Measurements from ENCODE around the gene SAMHD1. TPM values are rescaled to one million over a fixed set of nuclear protein-coding genes. Genes with fewer than 3 reads are reported as not detected.

SAMHD1 gene
- total and polyA plus RNA-seq, 2 of the 8 experiments (the other 6 are each of a cell fraction or from before 2014, with no cell fraction given), result 22.0 to 37.1 TPM

DNA sequence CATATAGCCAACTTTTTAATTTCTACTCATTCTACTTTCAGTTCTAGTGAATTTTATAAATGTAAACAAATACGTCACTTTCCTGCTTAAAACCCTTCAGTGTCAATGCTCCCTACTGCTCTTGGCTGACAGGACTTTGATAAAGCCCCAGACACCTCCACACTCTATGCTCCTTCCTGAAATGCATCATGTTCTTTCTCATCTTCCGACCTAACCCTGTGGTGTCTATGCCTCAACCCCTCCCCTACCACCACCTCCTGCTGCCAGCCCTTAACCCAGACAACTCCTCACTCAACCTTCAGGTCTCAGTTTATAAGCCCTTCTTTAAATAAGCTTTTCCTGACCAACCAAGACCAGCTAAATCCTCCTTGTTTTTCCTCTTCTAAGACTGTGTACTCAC lies 56.5 kb downstream of the SAMHD1 start:
- Histone ChIP-seq H3K4me2 (ENCODE audit: insufficient read depth in 1 of 2, low read depth in 2 of 2, low read length in 2 of 2) (no peak overlapping the region), H4K5ac (ENCODE audit: insufficient read length, low read depth, low read length) (no peak overlapping the region), H3K23me2 (ENCODE audit: low read depth, low read length) (no peaks in the 10 kb centered on the region), H3K79me2 (ENCODE audit: control insufficient read depth in 1 of 2, insufficient read depth in 2 of 2, low read length in 2 of 2) (no peaks in the 10 kb centered on the region), H3K56ac (replicated peaks; ENCODE audit: insufficient read length, low read depth, low read length) (no peak overlapping the region), H4K20me1 (replicated peaks in 1 of 2; ENCODE audit: control insufficient read depth in 1 of 2, insufficient read depth in 2 of 2, low read length in 2 of 2) (peaks cover 0 to 2% of the 10 kb centered on the region in 2 experiments), H2BK120ac (replicated peaks; ENCODE audit: low read depth, low read length) (no peak overlapping the region), H3K4me3 (ENCODE audit: extremely low read depth in 1 of 4, insufficient read depth in 2 of 4, low read depth in 3 of 4, low read length in 4 of 4) (no peak overlapping the region), H2AFZ (ENCODE audit: low read length) (no peak overlapping the region), H3K9ac (replicated peaks in 1 of 4; ENCODE audit: extremely low read depth in 1 of 4, low read depth in 3 of 4, low read length in 3 of 4) (no peak overlapping the region), H3K23ac (ENCODE audit: insufficient read length) (no peak overlapping the region), H3K27me3 (replicated peaks in 1 of 4; ENCODE audit: control insufficient read depth in 3 of 4, extremely low read depth in 1 of 4, insufficient read depth in 3 of 4, low read length in 3 of 4) (no peaks in the 10 kb centered on the region), H3K14ac (ENCODE audit: insufficient read length) (no peak overlapping the region), H3K4ac (replicated peaks; ENCODE audit: insufficient read length, low read depth, low read length) (no peak overlapping the region), H4K8ac (ENCODE audit: extremely low read depth, insufficient read depth, low read length) (no peak overlapping the region), H3K36me3 (ENCODE audit: control insufficient read depth in 2 of 4, insufficient read depth in 4 of 4, low read length in 3 of 4) (peaks cover 0 to 51% (median 10%) of the 10 kb centered on the region in 4 experiments; a peak in 5 of 8 replicates), H4K91ac (replicated peaks; ENCODE audit: insufficient read length, low read length) (no peak overlapping the region), H3K4me1 (replicated peaks in 1 of 4; ENCODE audit: control insufficient read depth in 3 of 4, insufficient read depth in 4 of 4, low read length in 3 of 4) (no peaks in the 10 kb centered on the region), H2BK15ac (ENCODE audit: low read length) (no peak overlapping the region), H3K79me1 (ENCODE audit: low read depth, low read length) (no peaks in the 10 kb centered on the region), H2BK5ac (ENCODE audit: low read depth, low read length) (no peak overlapping the region), H2BK20ac (ENCODE audit: low read length) (no peak overlapping the region), H2AK5ac (ENCODE audit: low read depth, low read length) (no peak overlapping the region), H3K27ac (ENCODE audit: low read depth, low read length) (no peak overlapping the region), H3K9me3 (ENCODE audit: insufficient read depth in 2 of 2, low read depth in 1 of 2, low read length in 1 of 2) (no peaks in the 10 kb centered on the region), H2BK12ac (ENCODE audit: low read depth, low read length) (no peak overlapping the region), H3K18ac (ENCODE audit: extremely low read depth, low read length) (no peak overlapping the region)
- POLR2A ChIA-PET (ENCODE audit: partially characterized antibody), result no interaction called here
- DNase-seq (ENCODE audit: low read depth in 1 of 2, low spot score in 2 of 2), result no peak
- WGBS, 2 experiments (ENCODE audit: extremely low coverage in 1 of 2, insufficient coverage in 1 of 2, insufficient read length in 1 of 2, insufficient replicate concordance in 2 of 2, low coverage in 1 of 2, low lambda C conversion rate in 2 of 2, missing lambda C conversion rate in 1 of 2), result 85% methylated on average over 2 of the region's 2 CpGs; no CpG with 5 or more reads in 1 of the 2 experiments
- CTCF ChIA-PET (ENCODE audit: partially characterized antibody), result interaction anchor here (0.9 to 1.5 kb wide), 2 partner anchors 24 to 34 kb away, joined by 3 to 4 read pairs; no protein-coding TSS in a partner anchor
- TF ChIP-seq KDM1A (IDR thresholded peaks at IDR 0.05; ENCODE audit: borderline replicate concordance, low read length) (no peak), RNF2 (IDR thresholded peaks at IDR 0.05; ENCODE audit: borderline replicate concordance, low read depth, low read length, missing control alignments, poor library complexity, severe bottlenecking) (no peak), KDM4A (IDR thresholded peaks at IDR 0.05; ENCODE audit: low read depth, low read length, severe bottlenecking) (no peak)
- no peak for FAIRE-seq
